Sciatic nerve (tissue), 2 donors: Measurements from ENCODE around the gene GLRA1. TPM values are rescaled to one million over a fixed set of nuclear protein-coding genes. Genes with fewer than 3 reads are reported as not detected.
"Not testable (repeated sequence)": the region's sequence is repeated elsewhere in the genome, so short reads cannot be mapped to it uniquely, and the experiment has no call there.

Experiments used
- ATAC-seq: fragments of 200-7000 bp; cut with Tn5 transposase; one replicate; pipeline ENCODE4 v1.9.1; 2020; ENCODE audit warnings: mild to moderate bottlenecking, moderate library complexity
- DNase-seq: peaks from one replicate; pipeline ENCODE4 v3.0.0-alpha.2; 2020; ENCODE audit warnings: low spot score
- intact Hi-C: fragments of 100-400 bp; cut with DNase I; formaldehyde crosslinking; loops from one replicate; pipeline ENCODE4 v1.14.2; 2022
- total RNA-seq: library from RNA; stranded (reverse); fragmentation: NEBNext Ultra II Directional; extraction: Animal tissue kit (Norgen Biotek cat#: 25700); gene quantifications from one replicate; pipeline ENCODE4 v1.2.1, GENCODE V29; 2021
- donor health status: DM: no; HTN: no; CAD: no.
- donor health status: DM: no; HTN: no; CAD: no.

The GLRA1 gene
- total RNA-seq, 1 donor from 2014 or later = not detected

DNA sequence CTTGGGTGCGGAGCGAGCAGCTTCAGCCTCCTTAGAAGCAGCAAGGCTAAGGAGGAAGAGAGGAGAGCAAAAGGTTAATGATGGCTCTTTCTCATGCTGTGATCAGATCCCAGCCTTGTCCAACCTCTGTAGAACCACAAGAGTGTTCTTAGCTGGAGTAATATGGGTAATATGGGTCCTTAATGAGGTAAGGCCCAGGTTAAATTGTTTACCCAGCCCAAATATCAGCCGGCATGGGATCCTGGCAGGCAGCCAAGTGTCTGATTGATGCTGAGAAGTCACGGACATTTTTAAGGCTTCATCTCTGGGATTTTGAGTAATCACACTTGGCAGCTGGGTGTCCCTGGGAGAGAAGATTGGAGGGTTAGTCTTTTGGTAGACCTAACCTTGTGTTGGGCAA lies 32.3 kb downstream of the GLRA1 start:
- DNase-seq (peak; percentile 59), ATAC-seq (no peak)
- intact Hi-C loops = no loop called here

DNA sequence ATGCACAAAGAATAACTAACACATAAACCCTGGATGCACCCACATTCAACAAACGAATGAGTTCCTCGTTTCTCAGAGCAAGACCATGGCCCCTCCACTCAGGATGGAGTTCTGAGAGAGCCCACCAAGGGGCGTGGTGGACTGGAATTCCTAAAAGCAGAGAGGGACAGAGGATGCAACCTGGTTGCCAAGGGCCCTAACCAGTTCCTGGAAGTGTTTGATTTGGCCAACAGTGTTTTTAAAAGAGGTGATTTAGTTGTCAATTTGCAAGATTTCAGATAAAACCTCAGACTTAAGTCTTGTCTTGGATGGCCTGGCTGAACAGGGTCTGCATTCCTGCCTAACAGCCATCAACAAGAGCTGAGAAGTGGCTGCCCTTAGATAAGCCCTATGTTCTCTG lies 34.4 kb downstream of the GLRA1 start:
- intact Hi-C loops = no loop called here
- no peak for DNase-seq
- no peak for ATAC-seq

GRCh38 chr5:151889614-151890013 lies 35.0 kb downstream of the GLRA1 start:
- DNase-seq = no peak
- intact Hi-C loops = no loop called here
- no peak for ATAC-seq

GRCh38 chr5:151886546-151887275 lies 37.9 kb downstream of the GLRA1 start:
- ATAC-seq (no peak), DNase-seq (no peak)
- intact Hi-C loops = no loop called here

- DNase-seq = no peak
- no peak for ATAC-seq
- intact Hi-C loops = no loop called here
These were observed 39.3 kb downstream of the GLRA1 start for GRCh38 chr5:151885138-151885908.

DNA sequence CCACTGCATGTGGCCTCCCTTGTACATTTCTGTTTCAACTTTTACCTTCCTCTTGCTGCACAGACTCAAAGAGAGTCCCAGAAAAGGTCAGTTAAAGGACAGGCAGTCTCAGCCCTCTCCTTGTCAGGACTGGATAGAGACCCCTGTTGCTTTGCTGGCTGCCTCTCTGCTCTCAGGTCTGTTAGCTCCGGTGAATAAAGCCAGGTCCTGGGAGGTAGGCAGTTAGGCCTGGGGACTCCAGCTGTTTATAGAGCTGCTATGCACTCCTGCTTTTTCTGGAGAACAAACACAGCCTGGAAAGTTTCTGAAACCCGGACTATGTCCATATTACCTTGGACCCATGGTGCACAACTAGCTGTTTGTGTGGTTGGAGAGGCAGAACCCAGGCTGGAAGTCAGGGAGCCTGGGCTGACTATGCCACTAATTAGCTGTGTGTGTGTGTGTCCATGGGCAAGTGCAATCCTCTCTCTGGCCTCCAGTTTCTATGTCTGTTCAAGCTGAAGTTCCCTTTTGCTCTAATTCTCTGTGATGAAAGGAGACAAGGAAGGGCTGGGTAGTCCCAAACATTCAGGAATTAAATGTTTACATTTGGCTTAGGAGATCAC lies 42.9 kb downstream of the GLRA1 start:
- no peak for ATAC-seq
- intact Hi-C loops = no loop called here
- DNase-seq = no peak

DNA sequence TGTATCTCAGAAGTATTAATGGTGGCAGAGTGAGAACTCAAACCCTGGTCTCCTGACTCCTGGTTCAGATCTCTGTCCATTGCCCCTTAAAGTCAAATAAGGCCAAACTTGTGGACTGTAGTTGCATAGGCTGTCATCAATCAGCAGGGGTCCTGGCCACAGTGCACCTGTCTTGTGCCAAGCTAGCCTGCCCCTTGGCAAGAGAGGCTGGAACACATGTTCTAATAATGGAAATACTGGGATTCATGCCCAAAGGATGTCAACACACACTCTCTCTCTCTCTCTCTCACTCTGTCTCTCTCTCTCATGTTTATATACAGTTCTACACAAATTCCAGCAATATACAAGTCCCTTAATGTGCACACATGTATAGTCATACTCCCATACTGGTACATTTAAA lies 44.3 kb downstream of the GLRA1 start:
- ATAC-seq (no peak), DNase-seq (no peak)
- intact Hi-C loops = no loop called here

GRCh38 chr5:151873701-151874100 lies 51.0 kb downstream of the GLRA1 start:
- ATAC-seq = no peak
- intact Hi-C loops = no loop called here
- DNase-seq = no peak

- intact Hi-C loops = no loop called here
- no peak for ATAC-seq
- no peak for DNase-seq
These were observed 52.0 kb downstream of the GLRA1 start for GRCh38 chr5:151872701-151873100.

- no peak for DNase-seq
- intact Hi-C loops = no loop called here
These were observed 53.8 kb downstream of the GLRA1 start for GRCh38 chr5:151870820-151871219.

DNA sequence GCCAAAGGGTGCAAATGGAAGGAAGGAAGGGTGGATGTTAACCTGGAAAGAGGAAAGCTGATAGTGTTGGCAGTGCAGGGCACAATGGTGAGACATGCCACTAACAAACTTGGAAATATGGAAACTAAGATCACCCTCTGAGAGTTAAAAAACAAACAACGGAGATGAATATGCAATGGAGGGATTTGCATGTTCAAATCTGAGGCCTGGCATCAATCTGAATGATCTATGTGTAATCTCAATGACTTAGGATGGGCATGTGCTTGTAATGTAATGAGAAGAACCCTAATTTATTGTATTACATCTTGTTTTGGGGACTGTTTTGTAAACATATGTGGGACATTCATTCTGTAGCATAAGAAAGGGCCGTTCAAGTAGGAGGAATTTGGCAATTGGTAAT lies 54.4 kb downstream of the GLRA1 start:
- no peak for DNase-seq
- intact Hi-C loops = no loop called here
- ATAC-seq = no peak

More at GRCh38 chr5:151870820-151871219, 53.8 kb downstream of the GLRA1 start:
- no peak for ATAC-seq

- ATAC-seq (no peak), DNase-seq (no peak)
- intact Hi-C loops = no loop called here
These were observed 54.8 kb downstream of the GLRA1 start for GRCh38 chr5:151869843-151870242.

DNA sequence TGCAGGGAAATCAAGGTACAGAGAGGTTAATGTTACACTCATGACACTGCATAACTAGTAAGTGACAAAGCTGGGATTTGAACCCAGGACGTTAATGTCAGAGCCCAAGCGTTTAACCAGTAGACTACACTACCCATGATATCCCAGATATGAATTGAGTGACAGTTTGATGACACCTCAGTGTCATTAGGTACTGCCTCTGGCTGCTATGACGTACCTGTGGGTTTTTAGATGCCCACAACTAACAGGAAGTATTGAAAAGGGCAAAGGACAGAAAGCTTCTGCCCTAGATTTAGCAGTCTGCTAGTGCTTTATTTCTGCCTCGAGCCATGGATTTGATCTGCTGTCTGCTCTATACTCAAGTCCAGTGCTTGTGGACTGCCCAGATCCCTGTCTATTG lies 56.2 kb downstream of the GLRA1 start:
- no peak for DNase-seq
- ATAC-seq = no peak
- intact Hi-C loops = no loop called here

- ATAC-seq (no peak), DNase-seq (no peak)
- intact Hi-C loops = no loop called here
These were observed 60.4 kb downstream of the GLRA1 start for GRCh38 chr5:151864061-151864748.

DNA sequence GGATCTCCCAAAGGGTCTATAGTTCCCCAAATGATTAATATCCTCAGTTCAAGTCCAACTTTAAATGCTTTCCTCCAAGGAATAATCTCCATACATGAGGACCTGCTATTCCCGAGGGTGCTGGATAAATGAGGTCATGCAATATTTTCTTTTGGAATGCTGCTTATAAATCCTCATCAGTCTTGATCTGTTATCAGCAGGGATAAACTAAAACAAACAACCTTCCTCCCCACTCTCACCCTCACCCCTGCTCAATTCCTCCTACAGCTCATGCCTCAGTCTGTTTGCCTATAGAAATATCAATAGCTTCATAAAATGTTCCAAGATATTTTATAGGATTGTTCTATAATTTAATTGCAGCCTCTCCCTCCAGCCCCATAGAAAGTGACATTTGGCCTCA lies 61.1 kb downstream of the GLRA1 start:
- intact Hi-C loops = no loop called here
- DNase-seq = no peak
- ATAC-seq = no peak

- no peak for ATAC-seq
- intact Hi-C loops = no loop called here
- DNase-seq = no peak
These were observed 61.7 kb downstream of the GLRA1 start for GRCh38 chr5:151862811-151863472.

GRCh38 chr5:151860867-151861266 lies 63.8 kb downstream of the GLRA1 start:
- ATAC-seq, intact Hi-C loops, DNase-seq: not testable (repeated sequence)

- intact Hi-C loops = no loop called here
- DNase-seq = no peak
- no peak for ATAC-seq
These were observed 67.8 kb downstream of the GLRA1 start for GRCh38 chr5:151856861-151857260.

GRCh38 chr5:151855701-151856100 lies 69.0 kb downstream of the GLRA1 start:
- ATAC-seq = no peak
- intact Hi-C loops = no loop called here
- DNase-seq = no peak
